ENCODE data around the gene SLIT3.
A peak's percentile ranks its signal among the peaks of the same experiment; 100 is the strongest.

The SLIT3 gene

GRCh38 chr5:169013846-169014245 lies 287.1 kb downstream of the SLIT3 start:
- peak overlapping the region; percentile 91 for H3K27ac Mint-ChIP-seq
- H3K9me3 Mint-ChIP-seq, result no peaks in the 10 kb centered on the region
- no peak for DNase-seq
- H3K4me3 Mint-ChIP-seq, result peak overlapping the region; percentile 27
- no peaks in the 10 kb centered on the region for H3K36me3 Mint-ChIP-seq (ENCODE audit: low read depth)
- H3K27me3 Mint-ChIP-seq (ENCODE audit: low read depth, poor library complexity), result peaks cover 7% of the 10 kb centered on the region
- TF ChIP-seq CTCF (IDR thresholded peaks at IDR 0.05), result no peak
- H3K4me1 Mint-ChIP-seq, result peaks cover 89% of the 10 kb centered on the region

DNA sequence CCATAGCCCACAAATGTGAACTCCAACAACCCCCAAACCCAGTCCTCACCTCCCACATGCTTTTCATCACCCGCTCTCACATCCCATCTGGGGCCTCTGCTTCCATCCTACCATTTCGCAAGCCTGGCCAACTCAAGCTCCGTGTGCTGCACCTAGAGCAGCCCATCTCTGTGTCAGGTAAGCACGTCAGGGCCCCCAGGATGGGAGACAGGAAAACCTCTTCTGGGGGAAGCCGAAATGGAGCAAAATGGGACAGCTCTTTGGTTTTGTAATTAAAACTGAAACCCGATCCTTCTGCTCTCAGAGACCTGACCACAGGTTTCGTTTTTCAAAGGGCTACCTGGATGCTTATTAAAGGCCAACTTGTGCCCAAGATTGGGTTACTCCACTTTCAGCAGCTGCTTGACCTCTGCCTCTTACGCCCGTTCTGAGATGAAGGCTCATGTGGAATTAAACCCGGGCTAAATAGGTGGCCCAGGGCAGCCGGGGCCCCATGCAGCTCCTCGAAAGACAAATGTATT lies 287.7 kb downstream of the SLIT3 start:
- Mint-ChIP-seq H3K4me3 (peak overlapping the region; percentile 6), H3K27ac (peak overlapping the region; percentile 91), H3K36me3 (ENCODE audit: low read depth) (no peaks in the 10 kb centered on the region), H3K27me3 (ENCODE audit: low read depth, poor library complexity) (peaks cover 7% of the 10 kb centered on the region), H3K4me1 (peaks cover 87% of the 10 kb centered on the region), H3K9me3 (no peaks in the 10 kb centered on the region)
- TF ChIP-seq CTCF (IDR thresholded peaks at IDR 0.05), result no peak
- no peak for DNase-seq

GRCh38 chr5:169012450-169012849 lies 288.5 kb downstream of the SLIT3 start:
- H3K9me3 Mint-ChIP-seq, result no peaks in the 10 kb centered on the region
- peak overlapping the region; percentile 7 for H3K4me3 Mint-ChIP-seq
- TF ChIP-seq CTCF (IDR thresholded peaks at IDR 0.05), result no peak
- peaks cover 87% of the 10 kb centered on the region for H3K4me1 Mint-ChIP-seq
- DNase-seq, result no peak
- H3K27ac Mint-ChIP-seq, result peak overlapping the region; percentile 97
- peaks cover 6% of the 10 kb centered on the region for H3K27me3 Mint-ChIP-seq (ENCODE audit: low read depth, poor library complexity)
- H3K36me3 Mint-ChIP-seq (ENCODE audit: low read depth), result no peaks in the 10 kb centered on the region

DNA sequence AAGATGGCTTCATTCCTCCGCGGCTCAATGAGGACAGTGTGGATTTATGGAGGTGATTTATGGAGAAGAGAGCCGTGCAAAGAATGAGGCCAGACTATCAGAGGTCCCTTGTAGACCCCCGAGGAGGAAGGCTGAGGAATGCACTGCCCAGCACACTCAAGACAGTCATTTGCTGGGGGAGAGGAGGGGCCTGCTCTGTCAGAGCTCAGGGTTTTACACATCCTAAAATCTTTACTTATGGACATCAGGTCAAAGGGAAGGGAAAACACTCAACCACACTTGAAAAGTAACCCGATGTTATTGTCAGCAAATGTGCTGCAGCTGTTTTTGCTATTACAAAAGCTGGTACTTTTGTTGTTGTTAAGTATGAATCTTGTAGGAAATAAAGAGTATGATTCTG lies 289.5 kb downstream of the SLIT3 start:
- H3K9me3 Mint-ChIP-seq, result no peaks in the 10 kb centered on the region
- H3K36me3 Mint-ChIP-seq (ENCODE audit: low read depth), result no peaks in the 10 kb centered on the region
- H3K4me3 Mint-ChIP-seq, result peak overlapping the region; percentile 19
- TF ChIP-seq CTCF (IDR thresholded peaks at IDR 0.05), result no peak
- DNase-seq, result peak; percentile 40
- H3K27me3 Mint-ChIP-seq (ENCODE audit: low read depth, poor library complexity), result peaks cover 3% of the 10 kb centered on the region
- peak overlapping the region; percentile 66 for H3K27ac Mint-ChIP-seq
- peaks cover 92% of the 10 kb centered on the region for H3K4me1 Mint-ChIP-seq

- Mint-ChIP-seq H3K9me3 (no peaks in the 10 kb centered on the region), H3K27ac (peak overlapping the region; percentile 66), H3K4me3 (peak overlapping the region; percentile 19), H3K36me3 (ENCODE audit: low read depth) (no peaks in the 10 kb centered on the region), H3K4me1 (peaks cover 93% of the 10 kb centered on the region), H3K27me3 (ENCODE audit: low read depth, poor library complexity) (peaks cover 3% of the 10 kb centered on the region)
- DNase-seq, result no peak
- TF ChIP-seq CTCF (IDR thresholded peaks at IDR 0.05), result no peak
These were observed 289.9 kb downstream of the SLIT3 start for GRCh38 chr5:169011009-169011408.

DNA sequence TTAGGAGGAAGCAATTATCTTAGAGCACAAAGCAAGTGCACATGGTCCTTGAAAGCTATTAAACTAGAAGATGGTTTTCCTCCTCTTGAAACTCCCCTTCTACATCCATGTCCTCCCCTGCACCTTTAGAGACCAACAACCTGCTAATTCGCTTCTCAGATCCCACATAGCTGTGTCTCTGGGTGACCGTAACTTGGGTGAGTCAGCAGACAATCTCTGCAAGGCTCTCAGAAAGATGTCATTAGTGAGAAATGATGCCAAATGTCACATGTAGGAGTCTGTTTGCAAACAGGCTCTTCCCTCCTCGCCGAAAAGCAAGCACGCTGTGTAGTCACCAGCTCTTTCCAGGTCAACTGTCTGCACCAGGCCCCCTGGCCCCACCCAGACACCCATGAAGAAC lies 291.8 kb downstream of the SLIT3 start:
- H3K4me3 Mint-ChIP-seq, result no peak overlapping the region
- no peaks in the 10 kb centered on the region for H3K36me3 Mint-ChIP-seq (ENCODE audit: low read depth)
- peak overlapping the region; percentile 34 for H3K27ac Mint-ChIP-seq
- TF ChIP-seq CTCF (IDR thresholded peaks at IDR 0.05), result no peak
- H3K4me1 Mint-ChIP-seq, result peaks cover 89% of the 10 kb centered on the region
- peaks cover 6% of the 10 kb centered on the region for H3K27me3 Mint-ChIP-seq (ENCODE audit: low read depth, poor library complexity)
- no peak for DNase-seq
- no peaks in the 10 kb centered on the region for H3K9me3 Mint-ChIP-seq

Measured in nephron progenitor cell (in vitro differentiated cells).